Measurements from ENCODE around the gene LRRC73.
"Not testable (repeated sequence)": the region's sequence is repeated elsewhere in the genome, so short reads cannot be mapped to it uniquely, and the experiment has no call there.

DNA sequence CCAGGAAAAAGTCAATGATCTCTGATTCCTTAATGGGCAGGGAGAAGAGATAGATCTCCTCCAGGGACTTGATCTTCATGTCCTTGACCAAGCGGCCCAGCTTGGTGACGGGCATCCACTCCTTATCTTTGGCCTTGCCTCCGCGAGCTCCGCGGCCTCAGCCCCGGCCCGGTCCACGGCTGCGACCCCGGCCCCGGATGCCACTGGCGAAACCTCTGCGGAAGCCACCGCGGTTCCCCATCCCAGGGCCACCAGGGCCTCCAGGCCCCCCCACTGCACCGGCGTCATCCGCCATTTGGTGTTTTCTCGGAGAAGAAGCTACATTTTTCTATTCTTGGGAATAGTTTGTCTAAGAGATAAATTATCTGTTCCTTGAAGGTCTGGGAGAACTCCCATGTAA lies 29.3 kb upstream of the LRRC73 start:
- TF ChIP-seq POLR2A (IDR thresholded peaks at IDR 0.05; ENCODE audit: low read depth, low read length); POLR2AphosphoS5 (IDR thresholded peaks at IDR 0.05; ENCODE audit: low read depth, low read length); TAF1 (IDR thresholded peaks at IDR 0.05; ENCODE audit: borderline replicate concordance, low read depth, low read length): not testable (repeated sequence)
